HEK293 (cell line): ENCODE results near the gene LAMA4.

Experiments
- CTCF ChIP-seq: fragments of 450-650 bp; formaldehyde crosslinking; IDR thresholded peaks from 2 replicates; pipeline ENCODE4 v1.5.1; 2016; ENCODE audit warnings: missing biosample characterization, missing genetic modification characterization
- PATZ1 ChIP-seq: fragments of 450-650 bp; formaldehyde crosslinking; IDR thresholded peaks from 2 replicates; pipeline ENCODE4 v1.5.1; 2016; ENCODE audit warnings: missing biosample characterization, missing genetic modification characterization
- TRIM28 ChIP-seq: IDR thresholded peaks from 2 replicates; pipeline ENCODE4 v1.6.1; 2011; ENCODE audit warnings: low read length, control low read depth, borderline replicate concordance
- ZNF138 ChIP-seq: fragments of 450-650 bp; formaldehyde crosslinking; IDR thresholded peaks from 2 replicates; pipeline ENCODE4 v1.5.1; 2016; ENCODE audit warnings: missing biosample characterization, missing genetic modification characterization, borderline replicate concordance
- ZNF404 ChIP-seq: fragments of 450-650 bp; formaldehyde crosslinking; IDR thresholded peaks from 2 replicates; pipeline ENCODE4 v1.5.1; 2017; ENCODE audit warnings: missing biosample characterization, missing genetic modification characterization
- ZNF510 ChIP-seq: fragments of 450-650 bp; formaldehyde crosslinking; IDR thresholded peaks from 2 replicates; pipeline ENCODE4 v1.5.1; 2018; ENCODE audit warnings: mild to moderate bottlenecking, missing genetic modification characterization, missing biosample characterization; ENCODE audit not compliant: insufficient replicate concordance
- ZNF548 ChIP-seq: fragments of 450-650 bp; formaldehyde crosslinking; IDR thresholded peaks from 2 replicates; pipeline ENCODE4 v1.5.1; 2016; ENCODE audit warnings: missing biosample characterization, missing genetic modification characterization
- ZSCAN16 ChIP-seq: fragments of 450-650 bp; formaldehyde crosslinking; IDR thresholded peaks from 2 replicates; pipeline ENCODE4 v1.5.1; 2016; ENCODE audit warnings: missing biosample characterization, missing genetic modification characterization
- TF ChIP-seq, protein P1 (sequence below): fragments of 450-650 bp; formaldehyde crosslinking; IDR thresholded peaks from 2 replicates; pipeline ENCODE4 v1.5.1; 2016; ENCODE audit warnings: missing biosample characterization, missing genetic modification characterization

- TF ChIP-seq TRIM28: no peak
- no peak for TF ChIP-seq CTCF (tag by site-specific recombination)
- TF ChIP-seq, protein P1, sequence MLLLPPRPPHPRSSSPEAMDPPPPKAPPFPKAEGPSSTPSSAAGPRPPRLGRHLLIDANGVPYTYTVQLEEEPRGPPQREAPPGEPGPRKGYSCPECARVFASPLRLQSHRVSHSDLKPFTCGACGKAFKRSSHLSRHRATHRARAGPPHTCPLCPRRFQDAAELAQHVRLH (tag by site-specific recombination): no peak
- no peak for TF ChIP-seq ZSCAN16 (tag by site-specific recombination)
- no peak for TF ChIP-seq ZNF138 (tag by site-specific recombination)
- TF ChIP-seq PATZ1 (tag by site-specific recombination): no peak
- TF ChIP-seq ZNF510: no peak
- TF ChIP-seq ZNF404 (tag by site-specific recombination): no peak
- TF ChIP-seq ZNF548 (tag by site-specific recombination): no peak
Observed at GRCh38 chr6:112187736-112188135, 66.6 kb downstream of the LAMA4 start.
